Brain microvascular endothelial cell (primary cell): ENCODE measurements around the gene MEST.
A peak's percentile ranks its signal among the peaks of the same experiment; 100 is the strongest.
"Not testable (repeated sequence)": the region's sequence is repeated elsewhere in the genome, so short reads cannot be mapped to it uniquely, and the experiment has no call there.

Source experiments
- DNase-seq: peaks from one replicate; pipeline ENCODE4 v3.0.0-alpha.2; 2020
- H3K27ac ChIP-seq: fragments of 250-450 bp; sonication (Bioruptor Pico); 2 replicates; pipeline ENCODE4 v1.5.1; 2020; ENCODE audit warnings: mild to moderate bottlenecking, moderate library complexity
- H3K27me3 ChIP-seq: fragments of 250-450 bp; sonication (Bioruptor Pico); replicated peaks from 2 replicates; pipeline ENCODE4 v1.5.1; 2020; ENCODE audit warnings: mild to moderate bottlenecking
- H3K36me3 ChIP-seq: fragments of 250-450 bp; sonication (Bioruptor Pico); replicated peaks from 2 replicates; pipeline ENCODE4 v1.5.1; 2020; ENCODE audit warnings: mild to moderate bottlenecking
- H3K4me3 ChIP-seq: 2 replicates; pipeline ENCODE4 v1.5.1; 2011; ENCODE audit warnings: low read depth, mild to moderate bottlenecking, control low read depth, low read length, moderate library complexity
- in situ Hi-C: cut with HindIII; loops from 2 replicates; pipeline ENCODE4 v1.10.0; 2017; ENCODE audit warnings: low sequenced_read_pairs, low pct_ligation_motif_present
- TF ChIP-seq, protein P1 (sequence below): IDR thresholded peaks from 2 replicates; pipeline ENCODE4 v1.5.1; 2011; ENCODE audit warnings: low read depth, mild to moderate bottlenecking, moderate library complexity, low read length, control low read depth, inconsistent platforms; ENCODE audit errors: missing control alignments

The MEST gene, protein sequence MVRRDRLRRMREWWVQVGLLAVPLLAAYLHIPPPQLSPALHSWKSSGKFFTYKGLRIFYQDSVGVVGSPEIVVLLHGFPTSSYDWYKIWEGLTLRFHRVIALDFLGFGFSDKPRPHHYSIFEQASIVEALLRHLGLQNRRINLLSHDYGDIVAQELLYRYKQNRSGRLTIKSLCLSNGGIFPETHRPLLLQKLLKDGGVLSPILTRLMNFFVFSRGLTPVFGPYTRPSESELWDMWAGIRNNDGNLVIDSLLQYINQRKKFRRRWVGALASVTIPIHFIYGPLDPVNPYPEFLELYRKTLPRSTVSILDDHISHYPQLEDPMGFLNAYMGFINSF

DNA sequence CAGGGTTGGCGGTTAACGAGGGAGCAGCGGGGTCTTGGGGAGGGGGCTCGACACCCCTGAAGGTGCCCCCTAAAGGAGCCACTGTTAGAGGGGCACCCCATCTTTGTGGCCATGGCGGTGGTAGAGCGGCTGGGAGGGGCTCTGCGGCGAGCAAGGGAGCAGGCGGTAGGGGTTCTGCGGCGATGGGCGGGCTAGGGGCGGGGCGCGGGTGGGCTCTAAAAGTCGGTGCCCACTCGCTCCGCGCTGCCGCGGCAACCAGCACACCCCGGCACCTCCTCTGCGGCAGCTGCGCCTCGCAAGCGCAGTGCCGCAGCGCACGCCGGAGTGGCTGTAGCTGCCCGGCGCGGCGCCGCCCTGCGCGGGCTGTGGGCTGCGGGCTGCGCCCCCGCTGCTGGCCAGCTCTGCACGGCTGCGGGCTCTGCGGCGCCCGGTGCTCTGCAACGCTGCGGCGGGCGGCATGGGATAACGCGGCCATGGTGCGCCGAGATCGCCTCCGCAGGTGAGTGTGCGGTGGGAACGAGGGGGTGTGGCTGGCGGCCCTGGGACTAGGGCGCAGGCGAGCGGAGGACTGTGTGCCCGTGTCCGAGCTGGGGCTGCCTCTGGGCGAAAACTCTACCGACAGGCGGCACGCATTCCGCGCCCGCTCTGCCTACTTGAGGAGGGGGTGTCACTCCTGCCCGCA is at the start of gene MEST:
Gene MEST (plus strand): TSS at position 245 of the 682 bp plus-strand sequence. CDS start 229 bp downstream, at position 474.
- peak within 1 kb of the TSS; percentile 10 for H3K27ac ChIP-seq
- TF ChIP-seq, protein P1, sequence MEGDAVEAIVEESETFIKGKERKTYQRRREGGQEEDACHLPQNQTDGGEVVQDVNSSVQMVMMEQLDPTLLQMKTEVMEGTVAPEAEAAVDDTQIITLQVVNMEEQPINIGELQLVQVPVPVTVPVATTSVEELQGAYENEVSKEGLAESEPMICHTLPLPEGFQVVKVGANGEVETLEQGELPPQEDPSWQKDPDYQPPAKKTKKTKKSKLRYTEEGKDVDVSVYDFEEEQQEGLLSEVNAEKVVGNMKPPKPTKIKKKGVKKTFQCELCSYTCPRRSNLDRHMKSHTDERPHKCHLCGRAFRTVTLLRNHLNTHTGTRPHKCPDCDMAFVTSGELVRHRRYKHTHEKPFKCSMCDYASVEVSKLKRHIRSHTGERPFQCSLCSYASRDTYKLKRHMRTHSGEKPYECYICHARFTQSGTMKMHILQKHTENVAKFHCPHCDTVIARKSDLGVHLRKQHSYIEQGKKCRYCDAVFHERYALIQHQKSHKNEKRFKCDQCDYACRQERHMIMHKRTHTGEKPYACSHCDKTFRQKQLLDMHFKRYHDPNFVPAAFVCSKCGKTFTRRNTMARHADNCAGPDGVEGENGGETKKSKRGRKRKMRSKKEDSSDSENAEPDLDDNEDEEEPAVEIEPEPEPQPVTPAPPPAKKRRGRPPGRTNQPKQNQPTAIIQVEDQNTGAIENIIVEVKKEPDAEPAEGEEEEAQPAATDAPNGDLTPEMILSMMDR: no peak
- DNase-seq: no peak

DNA sequence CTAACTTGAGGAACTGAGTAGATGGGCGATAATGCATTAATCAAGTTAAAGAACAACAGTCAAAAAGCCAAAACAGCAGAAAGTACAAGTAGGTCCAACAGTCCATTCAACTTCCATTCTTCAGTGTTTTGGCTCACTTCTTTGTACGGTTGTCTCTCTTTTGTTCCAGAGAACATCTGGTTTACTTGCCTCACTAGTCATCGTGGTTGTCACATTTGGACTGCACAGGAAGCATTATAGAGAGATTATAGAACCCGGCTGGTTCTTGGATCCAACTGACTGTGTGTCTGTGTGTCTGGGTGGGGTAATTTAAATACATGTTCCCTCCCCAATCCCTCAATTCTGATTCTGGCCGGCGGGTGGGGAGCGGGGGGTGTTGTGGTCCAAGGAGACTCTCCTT is 49.3 kb upstream of the MEST start:
- no peak for DNase-seq
- in situ Hi-C loops: no loop called here
- no peaks in the 10 kb centered on the region for H3K36me3 ChIP-seq
- H3K27ac ChIP-seq: no peak overlapping the region
- TF ChIP-seq, protein P1: no peak
- H3K27me3 ChIP-seq: no peaks in the 10 kb centered on the region
- no peak overlapping the region for H3K4me3 ChIP-seq

More for the DNA sequence above, at the start of gene MEST:
- in situ Hi-C loops: no loop called here
- no peaks in the 10 kb centered on the region for H3K27me3 ChIP-seq
- H3K4me3 ChIP-seq: peak within 1 kb of the TSS; percentile 68
- peaks cover 4% of the 10 kb centered on the region for H3K36me3 ChIP-seq

DNA sequence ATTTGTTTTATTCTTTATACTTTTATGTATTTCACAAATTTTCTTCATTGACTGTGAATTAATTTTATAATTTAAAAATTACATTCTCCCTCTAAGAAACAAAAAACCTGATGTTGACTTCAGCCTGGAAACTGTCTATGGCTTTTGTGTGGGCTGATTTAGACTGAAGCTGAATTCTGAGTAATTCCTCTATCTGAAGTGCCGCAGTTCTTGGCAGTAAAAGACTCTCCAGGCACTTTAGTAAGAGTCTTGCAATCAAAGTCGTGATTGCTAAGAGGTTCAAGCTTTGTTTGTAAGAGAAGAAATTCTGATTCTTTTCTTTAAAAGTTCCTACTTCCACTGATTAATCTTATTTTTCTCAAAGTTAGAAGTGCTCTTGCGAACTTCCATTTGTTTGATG is 47.7 kb upstream of the MEST start:
- DNase-seq: no peak
- TF ChIP-seq, protein P1: no peak
- Histone ChIP-seq H3K27ac (no peak overlapping the region), H3K36me3 (no peaks in the 10 kb centered on the region), H3K27me3 (no peaks in the 10 kb centered on the region), H3K4me3 (no peak overlapping the region)
- in situ Hi-C loops: no loop called here

DNA sequence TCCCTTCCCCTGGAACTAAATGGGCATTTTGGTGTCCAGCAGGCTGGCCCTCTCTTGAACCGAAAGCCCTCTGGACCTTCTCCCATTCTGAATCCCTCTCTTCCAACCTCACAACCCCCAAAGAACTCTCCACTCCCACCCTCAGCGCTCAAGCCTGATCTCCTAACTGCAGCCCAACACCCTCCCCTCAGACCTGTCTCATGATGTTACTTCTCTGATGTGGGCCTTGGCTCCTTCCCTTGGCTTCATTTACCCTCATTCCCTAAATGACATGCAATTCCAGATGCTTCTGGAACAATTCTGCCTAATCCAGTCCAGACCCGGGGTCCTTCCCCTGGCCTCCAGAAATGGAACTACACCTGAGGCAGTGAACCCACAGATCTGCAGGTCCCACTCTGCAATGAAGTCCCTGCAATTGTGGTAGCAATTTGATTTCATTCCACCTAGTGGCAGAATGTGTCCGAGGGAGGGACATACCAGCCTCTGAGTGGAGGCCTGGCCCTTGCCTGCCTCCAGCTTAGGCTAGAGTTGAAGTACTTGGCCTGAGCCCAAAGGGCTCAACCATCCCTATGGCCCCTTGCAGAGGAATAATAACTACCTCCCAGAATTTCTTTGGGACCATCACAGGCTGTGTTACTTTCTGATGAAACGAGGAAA is 47.0 kb upstream of the MEST start:
- H3K27ac ChIP-seq: no peak overlapping the region
- TF ChIP-seq, protein P1: no peak
- H3K27me3 ChIP-seq: no peaks in the 10 kb centered on the region
- in situ Hi-C loops: no loop called here
- no peak overlapping the region for H3K4me3 ChIP-seq
- DNase-seq: no peak
- H3K36me3 ChIP-seq: no peaks in the 10 kb centered on the region

DNA sequence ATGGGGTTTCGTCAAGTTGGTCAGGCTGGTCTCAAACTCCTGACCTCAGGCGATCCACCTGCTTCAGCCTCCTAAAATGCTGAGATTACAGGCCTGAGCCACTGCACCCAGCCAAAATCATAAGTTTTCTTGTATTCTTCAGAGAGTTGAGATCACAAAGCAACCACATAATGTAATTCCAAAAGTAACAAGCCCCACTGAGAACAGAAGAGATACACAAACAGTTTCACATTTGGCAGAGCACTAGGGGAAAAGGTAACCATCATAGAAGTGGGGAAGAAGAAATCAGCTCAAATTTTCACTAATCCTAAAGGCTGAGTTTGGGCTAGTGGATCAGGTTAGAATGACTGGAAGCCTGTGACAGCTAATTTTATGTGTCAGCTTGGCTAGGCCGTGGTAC is 45.6 kb upstream of the MEST start:
- H3K27me3 ChIP-seq: no peaks in the 10 kb centered on the region
- DNase-seq: no peak
- in situ Hi-C loops: no loop called here
- no peaks in the 10 kb centered on the region for H3K36me3 ChIP-seq
- TF ChIP-seq, protein P1: no peak
- no peak overlapping the region for H3K27ac ChIP-seq
- no peak overlapping the region for H3K4me3 ChIP-seq

DNA sequence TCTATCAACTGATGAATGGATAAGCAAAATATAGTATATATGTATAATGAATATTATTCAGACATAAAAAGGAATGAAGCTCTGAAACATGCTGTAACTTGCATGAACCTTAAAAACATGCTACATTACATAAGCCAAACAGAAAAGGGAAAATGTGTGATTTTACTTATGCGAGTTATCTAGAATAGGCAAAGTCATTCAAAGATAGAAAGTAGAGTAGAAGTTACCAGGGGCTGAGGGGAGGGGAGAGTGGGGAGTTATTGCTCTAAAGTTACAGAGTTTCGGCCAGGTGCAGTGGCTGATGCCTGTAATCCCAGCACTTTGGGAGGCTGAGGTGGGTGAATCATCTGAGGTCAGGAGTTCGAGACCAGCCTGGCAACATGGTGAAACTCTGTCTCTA is 40.5 kb upstream of the MEST start:
- H3K27ac ChIP-seq, H3K4me3 ChIP-seq, in situ Hi-C loops, H3K27me3 ChIP-seq, DNase-seq, H3K36me3 ChIP-seq: not testable (repeated sequence)
